ENCODE results near the gene ASXL1.

GRCh38 chr20:32479012-32479411, 120.9 kb downstream of the ASXL1 start:
- TF ChIP-seq TAF1 (IDR thresholded peaks at IDR 0.05; ENCODE audit: borderline replicate concordance, insufficient read depth, low read length) (no peak), POLR2AphosphoS5 (IDR thresholded peaks at IDR 0.05; ENCODE audit: low read depth, low read length) (no peak)

Measured in PFSK-1 (cell line).